Measurements from ENCODE around the gene MS4A10. TPM values are rescaled to one million over a fixed set of nuclear protein-coding genes. Genes with fewer than 3 reads are reported as not detected.

MS4A10 gene
- total and polyA plus RNA-seq, 10 of the 15 experiments (the other 5 are each of a cell fraction or from before 2014, with no cell fraction given) = not detected

GRCh38 chr11:60741421-60741820, 43.7 kb upstream of the MS4A10 start (continued):
- TF ChIP-seq TBL1XR1 (IDR thresholded peaks at IDR 0.05; ENCODE audit: low read depth, low read length) = no peak
- TF ChIP-seq ZNF384 (IDR thresholded peaks at IDR 0.05; ENCODE audit: borderline replicate concordance, low read depth, low read length) = no peak
- TF ChIP-seq SMARCA5 (IDR thresholded peaks at IDR 0.05) = no peak

- Histone ChIP-seq H2AFZ (ENCODE audit: control insufficient read depth, low read depth, low read length) (no peak overlapping the region), H4K20me1 (ENCODE audit: control insufficient read depth, insufficient read depth) (no peaks in the 10 kb centered on the region), H3K36me3 (ENCODE audit: control insufficient read depth in 2 of 2, insufficient read depth in 2 of 2, low read length in 1 of 2) (no peaks in the 10 kb centered on the region), H3K9ac (ENCODE audit: control insufficient read depth, insufficient read depth, low read length) (no peak overlapping the region), H3K9me3 (replicated peaks; ENCODE audit: control insufficient read depth, insufficient read depth, low read length) (no peaks in the 10 kb centered on the region; the same call in 2 of the 3 replicates), H3K79me2 (ENCODE audit: control insufficient read depth, insufficient read depth, low read length) (no peaks in the 10 kb centered on the region), H3K4me1 (ENCODE audit: control insufficient read depth, insufficient read depth, low read length) (no peaks in the 10 kb centered on the region), H3K4me2 (ENCODE audit: control insufficient read depth, insufficient read depth) (no peak overlapping the region), H3K4me3 (no peak overlapping the region), H3K27ac (ENCODE audit: control insufficient read depth, insufficient read depth) (no peak overlapping the region), H3K27me3 (replicated peaks in 1 of 2; ENCODE audit: control insufficient read depth in 2 of 2, insufficient read depth in 2 of 2, low read length in 1 of 2) (no peaks in the 10 kb centered on the region)
- in situ Hi-C loops (cut with MboI) = no loop called here
- SMC1A ChIA-PET (ENCODE audit: uncharacterized antibody, unreplicated experiment) = interaction anchor here (0.6 kb wide), 1 partner anchor 840 kb away, joined by 3 read pairs; no protein-coding TSS in a partner anchor
- no TSS peak for BruUV-seq (replicated peaks)
- no peak for TF ChIP-seq EZH2 (IDR thresholded peaks at IDR 0.05; ENCODE audit: borderline replicate concordance, control insufficient read depth, low read depth, low read length)
- no peak for TF ChIP-seq E2F4 (IDR thresholded peaks at IDR 0.05; ENCODE audit: low read depth, low read length)
- TF ChIP-seq CBX5 (IDR thresholded peaks at IDR 0.05; ENCODE audit: low read depth) = no peak
- TF ChIP-seq PRDM15 (CRISPR knock-in tag; IDR thresholded peaks at IDR 0.05) = no peak
- no peak for TF ChIP-seq ZBTB11 (CRISPR knock-in tag; IDR thresholded peaks at IDR 0.05)
- TF ChIP-seq ZBED1 (IDR thresholded peaks at IDR 0.05; ENCODE audit: borderline replicate concordance) = no peak
- TF ChIP-seq SMC3 (IDR thresholded peaks at IDR 0.05; ENCODE audit: borderline replicate concordance, low read length) = no peak
- no peak for TF ChIP-seq SP1 (IDR thresholded peaks at IDR 0.05; ENCODE audit: low read depth, low read length)
- no peak for ATAC-seq
- intact Hi-C loops (cut with micrococcal nuclease; ENCODE audit: unreplicated experiment) = no loop called here
- POLR2A ChIA-PET = no interaction called here
- FAIRE-seq = no peak
- CTCF ChIA-PET = interaction anchor here (2.0 kb wide), 1 partner anchor 13 kb away, joined by 6 read pairs; the partner anchor contains the start of gene MS4A15
- 0% methylated on average over 1 of the region's 1 CpG for WGBS (ENCODE audit: insufficient coverage, insufficient replicate concordance, low lambda C conversion rate, missing lambda C conversion rate)
- RAD21 ChIA-PET (ENCODE audit: unreplicated experiment) = no interaction called here
- no peak for DNase-seq (ENCODE audit: low read depth, low spot score)
Measured at GRCh38 chr11:60743058-60743457, 42.1 kb upstream of the MS4A10 start.
